HepG2 (cell line): ENCODE results near the gene KSR1. TPM values are rescaled to one million over a fixed set of nuclear protein-coding genes. Genes with fewer than 3 reads are reported as not detected.

Experiments
- CREB3 ChIP-seq: sonication (generic); formaldehyde crosslinking; IDR thresholded peaks from 2 replicates; pipeline ENCODE4 v1.5.0; 2020; ENCODE audit warnings: missing genetic modification reagents
- GFI1 ChIP-seq: sonication (generic); formaldehyde crosslinking; IDR thresholded peaks from 2 replicates; pipeline ENCODE4 v1.5.0; 2020; ENCODE audit warnings: missing genetic modification reagents, mild to moderate bottlenecking, borderline replicate concordance
- MEF2D ChIP-seq: sonication (generic); formaldehyde crosslinking; IDR thresholded peaks from 2 replicates; pipeline ENCODE4 v1.5.1; 2020; ENCODE audit warnings: mild to moderate bottlenecking, missing genetic modification reagents
- REXO4 ChIP-seq: sonication (generic); formaldehyde crosslinking; IDR thresholded peaks from 2 replicates; pipeline ENCODE4 v1.8.0; 2022; ENCODE audit warnings: missing genetic modification reagents, mild to moderate bottlenecking, borderline replicate concordance
- ZBTB20 ChIP-seq: sonication (generic); formaldehyde crosslinking; IDR thresholded peaks from 2 replicates; pipeline ENCODE4 v1.8.1; 2023; ENCODE audit warnings: missing genetic modification reagents, low read depth, mild to moderate bottlenecking, borderline replicate concordance
- ZBTB40 ChIP-seq, 2 experiments: fragments of 450-650 bp in 1 of 2; sonication (generic) in 1 of 2; formaldehyde crosslinking in 1 of 2; IDR thresholded peaks; 2 replicates each; pipeline versions ENCODE4 v1.6.1 to v1.8.0; 2016 to 2022; ENCODE audit warnings: antibody characterized with exemption in 1 of 2, mild to moderate bottlenecking in 1 of 2, missing genetic modification reagents in 1 of 2
- ZBTB46 ChIP-seq: sonication (generic); formaldehyde crosslinking; IDR thresholded peaks from 2 replicates; pipeline ENCODE4 v1.4.0; 2020; ENCODE audit warnings: mild to moderate bottlenecking, missing genetic modification reagents, borderline replicate concordance
- ZNF276 ChIP-seq: sonication (generic); formaldehyde crosslinking; IDR thresholded peaks from 2 replicates; pipeline ENCODE4 v1.4.0; 2020; ENCODE audit warnings: mild to moderate bottlenecking, low read depth, missing genetic modification reagents
- ZNF616 ChIP-seq: sonication (generic); formaldehyde crosslinking; IDR thresholded peaks from 2 replicates; pipeline ENCODE4 v1.5.0; 2020; ENCODE audit warnings: low read depth, mild to moderate bottlenecking, missing genetic modification reagents
- ZNF644 ChIP-seq: IDR thresholded peaks from 2 replicates; pipeline ENCODE4 v1.6.1; 2016; ENCODE audit warnings: low read depth
- ZSCAN12 ChIP-seq: sonication (generic); formaldehyde crosslinking; IDR thresholded peaks from 2 replicates; pipeline ENCODE4 v1.9.0; 2021; ENCODE audit warnings: mild to moderate bottlenecking, missing genetic modification reagents
- polyA plus RNA-seq, 8 experiments: library from polyadenylated mRNA; depleted of rRNA in 3 of 8; stranded (reverse) in 7 of 8; unstranded in 1 of 8; fragments of >200 nt; fragmentation: Illumina TruSeq in 4 of 8; extraction: Trizol in 4 of 8; gene quantifications; 2 replicates each; pipeline versions ENCODE4 v1.2.1 to v1.2.3, GENCODE V29; 2011 to 2016; ENCODE audit warnings: low read depth in 4 of 8, missing spikeins in 1 of 8, mixed read lengths in 1 of 8; ENCODE audit not compliant: insufficient read depth in 1 of 8
- total RNA-seq, 5 experiments: library from RNA; depleted of rRNA; stranded (reverse); fragments of >200 nt; fragmentation: Illumina TruSeq; extraction: Trizol; gene quantifications; 2 replicates each; pipeline ENCODE4 v1.2.3, GENCODE V29; 2016; ENCODE audit warnings: low read depth in 1 of 5

KSR1 gene
- total and polyA plus RNA-seq, 2 of the 13 experiments (the other 11 are each of a cell fraction or from before 2014, with no cell fraction given) = 10.1 to 16.6 TPM

- TF ChIP-seq ZBTB46 (CRISPR knock-in tag) (no peak), ZBTB20 (CRISPR knock-in tag) (no peak), REXO4 (CRISPR knock-in tag) (no peak), ZNF276 (CRISPR knock-in tag) (no peak), GFI1 (no peak), MEF2D (no peak), ZNF616 (CRISPR knock-in tag) (no peak), ZNF644 (CRISPR knock-in tag) (no peak), ZBTB40 (IDR thresholded peaks at IDR 0.05) (no peak), ZBTB40 (CRISPR knock-in tag; IDR thresholded peaks at IDR 0.05) (no peak), CREB3 (CRISPR knock-in tag) (no peak), ZSCAN12 (CRISPR knock-in tag) (no peak)
These were observed 119.1 kb downstream of the KSR1 start (continued) for GRCh38 chr17:27575096-27575911.
